Sigmoid colon (tissue), 7 donors: ENCODE results near the gene MRTFA. TPM values are rescaled to one million over a fixed set of nuclear protein-coding genes. Genes with fewer than 3 reads are reported as not detected.

Source experiments
- DNase-seq: peaks from one replicate; pipeline ENCODE4 v3.0.0-alpha.2; 2019
- H3K27ac ChIP-seq, 4 donors: fragments of 200-600 bp; sonication (generic); one replicate each; pipeline ENCODE4 v1.5.1; 2016 to 2019; ENCODE audit warnings: mild to moderate bottlenecking in 1 of 4
- H3K27me3 ChIP-seq, 3 donors: fragments of 200-600 bp; sonication (generic); one replicate each; pipeline ENCODE4 v1.5.1; 2019; ENCODE audit warnings: mild to moderate bottlenecking in 1 of 3
- H3K36me3 ChIP-seq, 4 donors: fragments of 200-600 bp; sonication (generic); one replicate each; pipeline ENCODE4 v1.5.1; 2016 to 2019
- H3K4me1 ChIP-seq, 4 donors: fragments of 200-600 bp; sonication (generic); one replicate each; pipeline ENCODE4 v1.5.1; 2017 to 2019
- H3K4me3 ChIP-seq, 4 donors: fragments of 200-600 bp; sonication (generic); one replicate each; pipeline ENCODE4 v1.5.1; 2017 to 2019; ENCODE audit warnings: mild to moderate bottlenecking in 2 of 4, moderate library complexity in 1 of 4
- H3K9me3 ChIP-seq, 4 donors: fragments of 200-600 bp in 3 of 4; sonication (generic) in 3 of 4; one replicate each; pipeline versions ENCODE4 v1.5.1 to v1.6.1; 2013 to 2019
- EP300 ChIP-seq, 4 donors: sonication (generic); formaldehyde crosslinking; IDR thresholded peaks; one replicate each; pipeline ENCODE4 v1.6.1; 2017; ENCODE audit warnings: antibody characterized with exemption in 4 of 4
- POLR2A ChIP-seq, 2 donors: fragments of 450-650 bp; IDR thresholded peaks; one replicate each; pipeline ENCODE4 v1.6.1; 2016; ENCODE audit warnings: antibody characterized with exemption in 2 of 2, mild to moderate bottlenecking in 2 of 2, moderate library complexity in 2 of 2
- POLR2AphosphoS5 ChIP-seq, 4 donors: sonication (generic); formaldehyde crosslinking; IDR thresholded peaks; one replicate each; pipeline ENCODE4 v1.6.1; 2017; ENCODE audit warnings: antibody characterized with exemption in 4 of 4
- WGBS, 2 donors: extraction: QIAGEN DNeasy Blood & Tissue Kit; methylation state at CpG; one replicate each; pipeline ENCODE4 v1.1.7; 2013; 5-methylcytosine and 5-hydroxymethylcytosine counted together
- intact Hi-C: fragments of 100-400 bp; cut with DNase I; formaldehyde crosslinking; loops from one replicate; pipeline ENCODE4 v1.15.1; 2023
- polyA plus RNA-seq, 3 donors: library from polyadenylated mRNA; stranded (reverse); fragments of 200-250 nt; gene quantifications; one replicate each; pipeline ENCODE4 v1.2.3, GENCODE V29; 2013
- total RNA-seq, 4 donors: library from RNA; depleted of rRNA; stranded (reverse); fragments of >200 nt; gene quantifications; one replicate each; pipeline ENCODE4 v1.1.0, GENCODE V29; 2016
- TF ChIP-seq, protein P1 (sequence below), 4 experiments: fragments of 450-650 bp in 3 of 4; fragments of 200-600 bp in 1 of 4; IDR thresholded peaks; one replicate each; pipeline ENCODE4 v1.5.1; 2016 to 2019; ENCODE audit warnings: antibody characterized with exemption in 4 of 4, mild to moderate bottlenecking in 3 of 4, moderate library complexity in 2 of 4
- donor health status: healthy with polysubstance abuse.
- donor health status: Bipolar disorder and iron deficiency.
- donor health status: healthy.

The MRTFA gene
- total and polyA plus RNA-seq, 7 donors = 10.8 to 104 (median 29.2) TPM

DNA sequence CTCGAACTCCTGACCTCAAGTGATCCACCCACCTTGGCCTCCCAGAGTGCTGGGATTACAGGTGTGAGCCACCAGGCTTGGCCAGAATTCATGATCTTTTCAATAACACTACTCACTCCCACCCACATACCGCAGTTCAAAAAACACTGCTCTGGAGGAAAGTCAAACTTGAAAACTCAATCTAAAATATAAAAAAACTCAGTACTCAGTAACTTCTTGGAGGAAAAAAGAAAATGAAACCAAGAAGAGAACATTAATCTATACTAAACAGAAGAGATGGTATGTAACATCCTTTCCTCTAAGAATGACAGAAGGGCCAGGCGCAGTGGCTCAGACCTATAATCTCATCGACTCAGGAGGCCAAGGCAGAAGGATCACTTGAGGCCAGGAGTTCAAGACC, 58.3 kb downstream of the MRTFA start:
- 79 to 93% methylated on average over 4 of the region's 4 CpGs for WGBS, 2 donors
- DNase-seq = no peak
- no peak for TF ChIP-seq POLR2AphosphoS5 (IDR thresholded peaks at IDR 0.05)
- TF ChIP-seq POLR2A (IDR thresholded peaks at IDR 0.05) = no peak
- no peak for TF ChIP-seq EP300 (IDR thresholded peaks at IDR 0.05)
- TF ChIP-seq, protein P1, sequence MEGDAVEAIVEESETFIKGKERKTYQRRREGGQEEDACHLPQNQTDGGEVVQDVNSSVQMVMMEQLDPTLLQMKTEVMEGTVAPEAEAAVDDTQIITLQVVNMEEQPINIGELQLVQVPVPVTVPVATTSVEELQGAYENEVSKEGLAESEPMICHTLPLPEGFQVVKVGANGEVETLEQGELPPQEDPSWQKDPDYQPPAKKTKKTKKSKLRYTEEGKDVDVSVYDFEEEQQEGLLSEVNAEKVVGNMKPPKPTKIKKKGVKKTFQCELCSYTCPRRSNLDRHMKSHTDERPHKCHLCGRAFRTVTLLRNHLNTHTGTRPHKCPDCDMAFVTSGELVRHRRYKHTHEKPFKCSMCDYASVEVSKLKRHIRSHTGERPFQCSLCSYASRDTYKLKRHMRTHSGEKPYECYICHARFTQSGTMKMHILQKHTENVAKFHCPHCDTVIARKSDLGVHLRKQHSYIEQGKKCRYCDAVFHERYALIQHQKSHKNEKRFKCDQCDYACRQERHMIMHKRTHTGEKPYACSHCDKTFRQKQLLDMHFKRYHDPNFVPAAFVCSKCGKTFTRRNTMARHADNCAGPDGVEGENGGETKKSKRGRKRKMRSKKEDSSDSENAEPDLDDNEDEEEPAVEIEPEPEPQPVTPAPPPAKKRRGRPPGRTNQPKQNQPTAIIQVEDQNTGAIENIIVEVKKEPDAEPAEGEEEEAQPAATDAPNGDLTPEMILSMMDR (IDR thresholded peaks at IDR 0.05) = no peak
- Histone ChIP-seq H3K27ac (no peak overlapping the region), H3K9me3 (no peaks in the 10 kb centered on the region), H3K36me3 (no peaks in the 10 kb centered on the region), H3K27me3 (no peaks in the 10 kb centered on the region), H3K4me1 (peaks cover 0 to 8% (median 0%) of the 10 kb centered on the region in 4 donors), H3K4me3 (no peak overlapping the region)
- intact Hi-C loops = no loop called here

DNA sequence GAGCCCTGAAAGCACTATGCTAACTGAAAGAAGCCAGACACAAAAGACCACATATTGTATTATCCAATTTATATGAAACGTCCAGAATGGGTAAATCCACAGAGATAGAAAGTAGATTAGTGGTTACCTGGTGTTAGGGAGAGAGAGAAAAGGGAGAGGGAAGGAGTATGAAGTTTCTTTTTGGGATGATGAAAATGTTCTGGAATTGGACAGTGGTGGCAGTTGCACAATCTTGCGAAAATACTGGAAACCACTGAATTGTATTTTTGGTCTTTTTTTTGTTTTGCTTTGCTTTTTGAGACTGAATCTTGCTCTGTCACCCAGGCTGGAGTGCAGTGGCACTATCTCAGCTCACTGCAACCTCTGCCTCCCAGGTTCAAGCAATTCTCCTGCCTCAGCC, 63.5 kb downstream of the MRTFA start:
- Histone ChIP-seq H3K27ac (no peak overlapping the region), H3K4me1 (peaks cover 0 to 21% (median 8%) of the 10 kb centered on the region in 4 donors), H3K9me3 (peaks cover 0 to 3% (median 0%) of the 10 kb centered on the region in 4 donors), H3K27me3 (no peaks in the 10 kb centered on the region), H3K4me3 (no peak overlapping the region), H3K36me3 (no peaks in the 10 kb centered on the region)
- no peak for DNase-seq
- TF ChIP-seq POLR2A (IDR thresholded peaks at IDR 0.05) = no peak
- 81 to 84% methylated on average over 2 of the region's 2 CpGs for WGBS, 2 donors
- intact Hi-C loops = no loop called here

DNA sequence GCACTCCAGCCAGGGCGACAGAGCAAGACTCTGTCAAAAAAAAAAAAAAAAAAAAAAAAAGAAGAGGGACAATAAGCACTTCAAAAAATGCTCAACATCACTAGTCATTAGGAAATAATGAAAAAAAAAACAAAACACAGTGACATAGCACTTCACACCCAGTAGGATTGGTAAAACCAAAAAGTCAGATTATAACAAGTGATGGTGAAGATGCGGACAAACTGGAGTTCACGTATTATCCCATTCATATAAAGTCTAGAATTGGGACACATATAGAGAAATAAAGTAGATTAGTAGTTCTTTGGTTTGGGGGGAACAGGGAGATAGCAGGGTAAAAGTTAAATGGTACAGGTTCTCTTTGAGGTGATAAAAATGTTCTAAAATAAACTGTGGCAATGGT, 64.6 kb downstream of the MRTFA start:
- WGBS, 2 donors = 97 to 99% methylated on average over 3 of the region's 3 CpGs
- TF ChIP-seq EP300 (IDR thresholded peaks at IDR 0.05) (no peak), POLR2A (IDR thresholded peaks at IDR 0.05) (no peak)
- TF ChIP-seq, protein P1 (IDR thresholded peaks at IDR 0.05) = no peak
- Histone ChIP-seq H3K27me3 (no peaks in the 10 kb centered on the region), H3K36me3 (no peaks in the 10 kb centered on the region), H3K9me3 (peaks cover 0 to 3% (median 0%) of the 10 kb centered on the region in 4 donors), H3K4me3 (no peak overlapping the region), H3K27ac (no peak overlapping the region), H3K4me1 (peaks cover 0 to 27% (median 14%) of the 10 kb centered on the region in 4 donors)
- no peak for DNase-seq
- intact Hi-C loops = no loop called here

DNA sequence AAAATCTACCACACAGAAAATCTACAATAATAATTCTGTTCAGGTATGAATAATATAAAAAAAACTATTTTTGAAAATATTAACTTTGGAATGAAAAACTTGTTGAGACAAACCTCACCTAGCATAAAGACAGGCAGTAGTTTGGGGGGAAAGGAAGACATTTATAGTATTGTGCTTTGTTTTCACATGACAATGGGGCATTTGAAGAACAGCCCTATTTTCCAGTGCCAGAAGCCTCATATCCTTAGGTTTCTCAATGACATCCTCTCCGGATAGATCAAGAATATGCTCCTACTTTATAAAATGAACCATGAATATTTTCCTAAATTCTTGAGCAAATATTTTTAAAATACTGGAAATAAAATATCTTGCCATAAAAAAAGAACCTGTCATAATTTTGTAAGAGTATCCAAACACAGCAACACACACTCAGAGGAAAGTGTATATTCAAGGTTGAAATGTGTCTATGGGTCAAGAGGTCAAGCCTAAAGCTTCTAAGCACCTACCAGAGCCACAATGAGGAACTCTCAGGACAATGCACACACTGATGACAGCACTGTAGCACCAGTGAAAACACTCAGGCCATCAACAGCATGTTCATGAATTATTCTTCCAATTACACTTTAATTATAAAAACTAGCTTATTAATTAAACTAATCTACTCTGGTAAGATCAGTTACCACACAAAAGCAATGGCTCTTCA, 68.7 kb downstream of the MRTFA start:
- Histone ChIP-seq H3K9me3 (peaks cover 0 to 3% (median 0%) of the 10 kb centered on the region in 4 donors), H3K4me3 (no peak overlapping the region), H3K4me1 (peaks cover 0 to 26% (median 16%) of the 10 kb centered on the region in 4 donors), H3K27me3 (no peaks in the 10 kb centered on the region), H3K27ac (no peak overlapping the region), H3K36me3 (no peaks in the 10 kb centered on the region)
- TF ChIP-seq EP300 (IDR thresholded peaks at IDR 0.05) (no peak), POLR2A (IDR thresholded peaks at IDR 0.05) (no peak), POLR2AphosphoS5 (IDR thresholded peaks at IDR 0.05) (no peak)
- TF ChIP-seq, protein P1 (IDR thresholded peaks at IDR 0.05) = no peak
- DNase-seq = no peak
- WGBS, 2 donors = 90% methylated on average over 1 of the region's 1 CpG
- intact Hi-C loops = no loop called here

DNA sequence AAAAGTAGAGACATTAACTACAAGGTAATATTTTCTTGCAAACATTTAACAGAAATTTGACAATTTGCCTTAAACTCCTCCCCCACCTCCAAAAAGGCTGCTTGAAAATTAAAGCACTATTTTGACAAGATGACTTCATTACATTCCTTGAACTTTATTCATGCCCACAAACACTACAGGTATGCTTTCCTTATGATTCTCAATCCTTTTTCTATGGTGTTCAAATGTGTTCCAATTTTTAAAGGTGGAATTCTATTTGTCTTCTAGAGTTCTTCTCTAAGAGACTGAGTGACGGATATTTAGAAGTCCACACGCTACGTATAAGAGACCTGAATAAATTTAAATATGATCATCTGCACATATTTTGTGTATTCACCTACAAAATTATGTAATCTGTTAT, 69.4 kb downstream of the MRTFA start:
- Histone ChIP-seq H3K27ac (no peak overlapping the region), H3K27me3 (no peaks in the 10 kb centered on the region), H3K4me1 (peaks cover 0 to 26% (median 15%) of the 10 kb centered on the region in 4 donors), H3K4me3 (no peak overlapping the region), H3K36me3 (no peaks in the 10 kb centered on the region), H3K9me3 (peaks cover 0 to 3% (median 0%) of the 10 kb centered on the region in 4 donors)
- DNase-seq = no peak
- no peak for TF ChIP-seq POLR2A (IDR thresholded peaks at IDR 0.05)
- TF ChIP-seq, protein P1 (IDR thresholded peaks at IDR 0.05) = no peak
- TF ChIP-seq POLR2AphosphoS5 (IDR thresholded peaks at IDR 0.05) = no peak
- no peak for TF ChIP-seq EP300 (IDR thresholded peaks at IDR 0.05)
- intact Hi-C loops = no loop called here
- WGBS, 2 donors = 96 to 98% methylated on average over 3 of the region's 3 CpGs
